UCSD-AML1 (cell line): ENCODE data around the gene MCM5.
"Not testable (repeated sequence)": the region's sequence is repeated elsewhere in the genome, so short reads cannot be mapped to it uniquely, and the experiment has no call there.

ENCODE experiments used
- DNase-seq: peaks from one replicate; lab custom pipeline; 2025; ENCODE audit not compliant: unreplicated experiment; lab: John Stamatoyannopoulos, UW

Gene MCM5

GRCh38 chr22:35430897-35431322 lies 31.0 kb downstream of the MCM5 start:
- DNase-seq: peak; percentile 70

- no peak for DNase-seq
Observed at GRCh38 chr22:35431483-35432227, 31.7 kb downstream of the MCM5 start.

GRCh38 chr22:35432228-35432905 lies 32.4 kb downstream of the MCM5 start:
- DNase-seq: no peak

GRCh38 chr22:35434061-35434710 lies 34.2 kb downstream of the MCM5 start:
- DNase-seq: no peak

- no peak for DNase-seq
Observed at GRCh38 chr22:35435201-35435740, 35.3 kb downstream of the MCM5 start.

- DNase-seq: no peak
Observed at GRCh38 chr22:35436421-35436820, 36.5 kb downstream of the MCM5 start.

- no peak for DNase-seq
Observed at GRCh38 chr22:35437049-35437448, 37.1 kb downstream of the MCM5 start.

GRCh38 chr22:35438673-35439364 lies 38.9 kb downstream of the MCM5 start:
- DNase-seq: not testable (repeated sequence)

- DNase-seq: no peak
Observed at GRCh38 chr22:35439365-35439717, 39.4 kb downstream of the MCM5 start.

GRCh38 chr22:35440129-35440528 lies 40.2 kb downstream of the MCM5 start:
- DNase-seq: no peak

- no peak for DNase-seq
Observed at GRCh38 chr22:35441489-35442100, 41.7 kb downstream of the MCM5 start.

GRCh38 chr22:35442471-35442870 lies 42.5 kb downstream of the MCM5 start:
- no peak for DNase-seq

- DNase-seq: no peak
Observed at GRCh38 chr22:35443338-35443737, 43.4 kb downstream of the MCM5 start.

- DNase-seq: no peak
Observed at GRCh38 chr22:35443790-35444684, 44.1 kb downstream of the MCM5 start.

- no peak for DNase-seq
Observed at GRCh38 chr22:35444685-35445399, 44.9 kb downstream of the MCM5 start.

- no peak for DNase-seq
Observed at GRCh38 chr22:35445933-35446332, 46.0 kb downstream of the MCM5 start.

- DNase-seq: no peak
Observed at GRCh38 chr22:35446365-35446764, 46.4 kb downstream of the MCM5 start.

GRCh38 chr22:35448523-35448922 lies 48.6 kb downstream of the MCM5 start:
- DNase-seq: no peak
